ENCODE results near the gene PIAS4.

The PIAS4 gene

DNA sequence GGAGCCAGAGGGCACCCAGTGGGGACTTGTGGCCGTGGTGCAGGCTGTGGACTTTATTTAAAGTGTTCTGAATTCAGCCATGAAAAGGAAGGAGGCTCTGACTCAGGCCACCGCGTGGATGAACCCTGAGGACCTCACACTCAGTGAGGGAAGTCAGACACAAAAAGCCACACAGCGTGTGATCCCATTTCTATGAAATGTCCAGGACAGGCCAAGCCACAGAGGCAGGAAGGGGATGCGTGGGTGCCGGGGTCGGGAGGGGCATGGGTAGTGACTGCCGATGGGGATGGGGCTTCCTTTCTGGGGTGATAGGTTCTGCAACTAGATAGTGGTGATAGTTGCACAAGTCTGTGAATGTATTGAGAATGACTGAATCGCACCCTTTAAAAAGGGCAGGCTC lies 67.8 kb downstream of the PIAS4 start:
- ATAC-seq: no peak
- no peak overlapping the region for H3K4me3 Mint-ChIP-seq
- no peaks in the 10 kb centered on the region for H3K27me3 Mint-ChIP-seq
- no peaks in the 10 kb centered on the region for H3K9me3 Mint-ChIP-seq
- H3K36me3 Mint-ChIP-seq: no peaks in the 10 kb centered on the region
- H3K4me1 Mint-ChIP-seq: peaks cover 16% of the 10 kb centered on the region
- peak overlapping the region; percentile 19 for H3K27ac Mint-ChIP-seq

DNA sequence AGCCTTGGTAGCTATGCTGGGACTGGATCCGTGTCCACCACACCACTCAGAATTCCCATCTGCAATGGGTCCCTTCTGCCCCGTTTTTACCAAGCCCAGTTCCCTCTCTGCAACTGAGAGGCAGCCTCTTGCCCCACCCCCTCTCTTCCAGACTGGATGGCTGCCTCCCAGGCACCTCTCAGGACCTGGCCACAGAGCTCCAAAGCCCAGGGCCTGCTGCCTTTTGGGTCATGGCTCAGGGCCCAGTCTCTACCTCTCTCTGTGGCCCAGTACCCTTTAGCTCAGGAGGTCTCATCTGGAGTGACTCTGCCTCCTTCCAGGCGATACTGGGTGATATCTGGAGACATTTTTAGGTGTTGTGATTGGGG lies 69.5 kb downstream of the PIAS4 start:
- no peak overlapping the region for H3K4me3 Mint-ChIP-seq
- peaks cover 16% of the 10 kb centered on the region for H3K4me1 Mint-ChIP-seq
- H3K27me3 Mint-ChIP-seq: no peaks in the 10 kb centered on the region
- H3K27ac Mint-ChIP-seq: peak overlapping the region; percentile 96
- H3K36me3 Mint-ChIP-seq: no peaks in the 10 kb centered on the region
- no peaks in the 10 kb centered on the region for H3K9me3 Mint-ChIP-seq
- ATAC-seq: no peak

DNA sequence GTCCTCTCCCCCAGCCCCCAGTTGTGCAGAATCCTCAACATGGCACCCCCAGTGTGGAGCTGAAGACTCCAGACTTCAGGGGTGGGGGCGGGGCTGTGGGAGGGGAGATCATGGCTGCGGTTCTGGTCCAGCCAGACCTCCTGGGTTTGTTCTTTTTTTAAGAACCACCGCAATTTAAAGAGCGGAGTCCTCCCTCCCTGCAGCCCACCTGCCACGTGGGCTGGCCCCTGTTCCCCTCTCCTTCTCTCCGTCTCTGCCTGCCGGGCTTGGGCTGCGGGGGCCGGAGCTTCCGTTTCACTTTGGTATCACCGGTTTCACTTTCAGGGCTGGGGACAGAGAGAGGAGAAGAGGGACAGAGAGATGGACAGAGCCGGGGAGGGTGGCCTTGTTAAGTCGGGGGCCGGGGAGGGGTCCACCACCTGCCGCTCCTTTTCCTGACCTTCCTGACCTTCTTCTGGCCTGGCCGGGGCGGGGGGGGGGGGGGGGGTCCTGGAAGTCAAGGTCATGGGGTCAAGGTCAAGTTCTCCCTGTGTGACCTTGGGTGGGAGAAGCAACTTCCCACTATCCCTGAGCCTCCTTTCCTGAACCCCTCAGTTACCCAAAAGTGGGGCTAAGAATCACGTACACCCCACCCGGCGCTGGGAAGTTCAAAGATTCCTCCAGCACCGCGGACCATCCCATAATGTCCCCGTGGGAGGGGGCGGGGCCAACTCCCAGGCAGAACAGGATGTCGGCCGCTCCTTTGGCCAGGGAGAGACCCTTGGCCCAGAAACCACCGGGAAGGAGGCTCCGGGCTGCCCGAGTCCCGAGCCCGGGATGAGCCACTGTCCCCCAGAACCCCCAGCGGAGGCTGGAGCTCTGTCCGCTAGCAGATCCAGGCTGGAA lies 70.5 kb downstream of the PIAS4 start:
- H3K4me3 Mint-ChIP-seq: peak overlapping the region; percentile 84
- no peaks in the 10 kb centered on the region for H3K27me3 Mint-ChIP-seq
- H3K4me1 Mint-ChIP-seq: peaks cover 19% of the 10 kb centered on the region
- H3K9me3 Mint-ChIP-seq: no peaks in the 10 kb centered on the region
- peak overlapping the region; percentile 96 for H3K27ac Mint-ChIP-seq
- ATAC-seq: peak; percentile 85
- H3K36me3 Mint-ChIP-seq: no peaks in the 10 kb centered on the region

- H3K27ac Mint-ChIP-seq: no peak overlapping the region
These were observed 72.9 kb downstream of the PIAS4 start for GRCh38 chr19:4080473-4080872.

DNA sequence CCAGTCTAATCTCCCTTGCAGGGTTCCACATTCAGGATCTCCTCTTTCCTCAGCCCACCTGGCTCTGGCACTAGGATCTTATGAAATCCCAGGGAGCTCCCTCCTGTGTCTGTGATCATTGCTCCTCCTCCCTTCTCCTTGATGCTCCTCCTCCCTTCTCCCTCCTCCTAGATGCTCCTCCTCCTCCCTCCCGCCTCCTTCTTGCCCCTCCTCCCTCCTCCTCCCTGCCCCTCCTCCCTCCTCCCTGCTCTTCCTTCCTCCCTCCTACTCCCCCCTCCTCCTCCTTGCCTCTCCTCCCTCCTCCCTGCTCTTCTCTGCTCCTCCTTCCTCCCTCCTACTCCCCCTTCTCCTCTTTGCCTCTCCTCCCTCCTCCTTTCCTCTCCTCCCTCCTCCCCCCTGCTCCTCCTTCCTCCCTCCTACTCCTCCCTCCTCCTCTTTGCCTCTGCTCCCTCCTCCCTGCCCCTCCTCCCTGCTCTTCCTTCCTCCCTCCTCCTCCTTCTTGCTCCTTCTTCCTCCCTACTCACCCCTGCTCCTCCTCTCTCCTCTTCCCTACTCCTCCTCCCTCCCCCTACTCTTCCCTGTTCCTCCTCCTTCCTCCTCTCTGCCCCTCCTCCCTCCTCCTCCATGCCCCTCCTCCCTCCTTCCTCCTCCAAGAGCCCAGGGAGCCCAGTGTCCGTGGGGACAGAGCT lies 74.0 kb downstream of the PIAS4 start:
- Mint-ChIP-seq H3K9me3 (no peaks in the 10 kb centered on the region), H3K27ac (peak overlapping the region; percentile 24), H3K27me3 (no peaks in the 10 kb centered on the region), H3K4me1 (peaks cover 36% of the 10 kb centered on the region), H3K4me3 (no peak overlapping the region), H3K36me3 (no peaks in the 10 kb centered on the region)
- no peak for ATAC-seq

More at GRCh38 chr19:4080473-4080872, 72.9 kb downstream of the PIAS4 start:
- Mint-ChIP-seq H3K4me3 (no peak overlapping the region), H3K27me3 (no peaks in the 10 kb centered on the region), H3K9me3 (no peaks in the 10 kb centered on the region), H3K4me1 (peaks cover 36% of the 10 kb centered on the region), H3K36me3 (no peaks in the 10 kb centered on the region)
- ATAC-seq: no peak

DNA sequence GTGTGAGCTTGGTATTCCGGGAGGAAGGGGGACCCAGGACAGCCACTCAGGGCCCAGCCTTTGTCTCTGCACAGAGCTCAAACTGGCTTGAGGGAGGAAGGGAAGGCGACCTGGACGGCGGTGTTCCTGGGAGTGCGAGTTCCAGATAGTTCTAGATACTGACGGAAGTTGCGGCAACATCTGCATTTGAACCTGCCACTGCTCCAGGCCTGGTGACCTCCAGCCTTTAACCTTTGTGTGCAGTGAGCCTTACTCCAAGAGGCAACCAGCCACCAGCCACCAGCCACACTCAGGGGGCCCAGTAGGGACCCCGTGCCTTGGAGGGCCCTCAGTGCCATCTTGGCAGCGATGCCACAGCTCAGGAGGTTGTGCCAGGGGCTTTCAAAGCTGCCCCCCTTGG lies 74.6 kb downstream of the PIAS4 start:
- H3K27ac Mint-ChIP-seq: no peak overlapping the region
- ATAC-seq: no peak
- no peak overlapping the region for H3K4me3 Mint-ChIP-seq
- H3K36me3 Mint-ChIP-seq: no peaks in the 10 kb centered on the region
- H3K4me1 Mint-ChIP-seq: peaks cover 30% of the 10 kb centered on the region
- no peaks in the 10 kb centered on the region for H3K27me3 Mint-ChIP-seq
- H3K9me3 Mint-ChIP-seq: no peaks in the 10 kb centered on the region

DNA sequence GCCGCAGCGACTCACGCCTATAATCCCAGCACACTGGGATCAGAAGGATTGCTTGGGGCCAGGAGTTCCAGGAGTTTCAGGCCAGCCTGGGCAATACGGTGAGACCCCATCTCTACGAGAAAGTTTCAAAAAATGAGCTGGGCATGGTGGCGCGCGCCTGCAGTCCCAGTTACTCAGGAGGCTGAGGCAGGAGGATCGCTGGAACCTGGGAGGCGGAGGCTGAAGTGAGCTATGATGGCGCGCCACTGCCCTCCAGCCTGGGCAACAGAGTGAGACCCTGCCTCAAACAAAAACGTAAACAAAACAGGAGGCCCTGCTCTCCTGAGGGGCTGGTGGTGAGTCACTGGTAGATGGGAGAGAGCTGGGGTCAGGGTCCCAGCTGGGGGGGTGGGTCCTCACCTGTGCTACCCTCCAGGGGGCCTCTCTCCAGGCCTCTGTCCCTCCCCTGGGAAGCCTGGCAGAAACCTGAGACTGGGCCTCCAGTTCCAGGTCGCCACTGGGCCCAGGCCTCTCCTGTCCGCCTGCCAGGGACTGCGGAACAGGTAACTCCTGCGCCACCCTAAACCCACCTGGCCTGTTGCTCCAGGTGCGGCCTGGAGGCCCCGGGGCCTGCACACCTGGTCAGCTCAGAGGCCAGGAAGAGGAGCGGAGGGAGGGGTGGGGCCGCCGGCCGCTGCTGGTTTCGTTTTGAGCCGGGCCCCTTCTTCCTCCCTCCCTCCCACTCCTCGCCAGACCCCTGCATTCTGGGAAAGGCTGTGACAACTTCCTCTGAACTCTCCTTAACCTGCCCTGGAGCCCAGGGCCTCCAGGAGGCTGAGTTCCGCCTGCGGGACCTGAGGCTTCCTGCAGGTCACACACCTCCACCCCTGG lies 76.4 kb downstream of the PIAS4 start:
- H3K4me1 Mint-ChIP-seq: peaks cover 24% of the 10 kb centered on the region
- peak; percentile 60 for ATAC-seq
- H3K27ac Mint-ChIP-seq: peak overlapping the region; percentile 81
- no peaks in the 10 kb centered on the region for H3K9me3 Mint-ChIP-seq
- no peaks in the 10 kb centered on the region for H3K27me3 Mint-ChIP-seq
- H3K4me3 Mint-ChIP-seq: peak overlapping the region; percentile 42
- H3K36me3 Mint-ChIP-seq: no peaks in the 10 kb centered on the region

GRCh38 chr19:4084547-4084877 lies 77.0 kb downstream of the PIAS4 start:
- H3K36me3 Mint-ChIP-seq: peaks cover 2% of the 10 kb centered on the region
- ATAC-seq: peak; percentile 74
- peak overlapping the region; percentile 42 for H3K4me3 Mint-ChIP-seq
- H3K9me3 Mint-ChIP-seq: no peaks in the 10 kb centered on the region
- H3K27ac Mint-ChIP-seq: peak overlapping the region; percentile 81
- H3K4me1 Mint-ChIP-seq: peaks cover 30% of the 10 kb centered on the region
- H3K27me3 Mint-ChIP-seq: no peaks in the 10 kb centered on the region

GRCh38 chr19:4086411-4086867 lies 78.9 kb downstream of the PIAS4 start:
- Mint-ChIP-seq H3K4me3 (no peak overlapping the region), H3K27ac (no peak overlapping the region), H3K9me3 (no peaks in the 10 kb centered on the region), H3K27me3 (no peaks in the 10 kb centered on the region), H3K36me3 (peaks cover 15% of the 10 kb centered on the region), H3K4me1 (peaks cover 34% of the 10 kb centered on the region)
- no peak for ATAC-seq

- no peaks in the 10 kb centered on the region for H3K9me3 Mint-ChIP-seq
- peak overlapping the region; percentile 17 for H3K27ac Mint-ChIP-seq
- no peak overlapping the region for H3K4me3 Mint-ChIP-seq
- H3K27me3 Mint-ChIP-seq: no peaks in the 10 kb centered on the region
- H3K36me3 Mint-ChIP-seq: peaks cover 18% of the 10 kb centered on the region
- no peak for ATAC-seq
- H3K4me1 Mint-ChIP-seq: peaks cover 31% of the 10 kb centered on the region
These were observed 80.5 kb downstream of the PIAS4 start for GRCh38 chr19:4087787-4088679.

- Mint-ChIP-seq H3K4me1 (peaks cover 24% of the 10 kb centered on the region), H3K36me3 (peaks cover 27% of the 10 kb centered on the region), H3K27ac (peak overlapping the region; percentile 65), H3K27me3 (no peaks in the 10 kb centered on the region), H3K4me3 (peak overlapping the region; percentile 51), H3K9me3 (no peaks in the 10 kb centered on the region)
- peak; percentile 2 for ATAC-seq
These were observed 81.4 kb downstream of the PIAS4 start for GRCh38 chr19:4088975-4089374.

All from stimulated activated memory B cell treated with anti-CD40 and anti-IgM and Interleukin-4, amounts not matched to agents 10 μg/mL and 1 μg/mL and 100 μg/mL, for 72 hours (primary cell).